ENCODE results near the gene LCE6A. TPM values are rescaled to one million over a fixed set of nuclear protein-coding genes. Genes with fewer than 3 reads are reported as not detected.

LCE6A gene
- total and polyA plus RNA-seq, 4 donors, result not detected

- WGBS, result 79% methylated on average over 4 of the region's 4 CpGs
- DNase-seq (ENCODE audit: low spot score), result no peak
- H3K36me3 ChIP-seq (ENCODE audit: control insufficient read depth in 4 of 4, insufficient read depth in 3 of 4, low read depth in 1 of 4, low read length in 3 of 4), result no peaks in the 10 kb centered on the region
- H3K9me3 ChIP-seq (ENCODE audit: control insufficient read depth in 4 of 4, low read length in 3 of 4), result no peaks in the 10 kb centered on the region
- no peak overlapping the region for H3K27ac ChIP-seq (ENCODE audit: low read depth in 1 of 2, low read length in 2 of 2)
- peaks cover 9 to 29% (median 21%) of the 10 kb centered on the region in 4 donors for H3K4me1 ChIP-seq (ENCODE audit: control insufficient read depth in 4 of 4, insufficient read depth in 4 of 4, low read length in 3 of 4)
- H3K4me3 ChIP-seq (ENCODE audit: low read depth in 1 of 3, low read length in 3 of 3), result no peak overlapping the region
- no peaks in the 10 kb centered on the region for H3K27me3 ChIP-seq (ENCODE audit: control insufficient read depth in 4 of 4, insufficient read depth in 4 of 4, low read length in 3 of 4)
- H3K9ac ChIP-seq (ENCODE audit: low read depth in 1 of 2, low read length in 2 of 2), result no peak overlapping the region
- TF ChIP-seq EGR1 (IDR thresholded peaks at IDR 0.05; ENCODE audit: low read depth in 2 of 2), result no peak
- TF ChIP-seq HNF4G (IDR thresholded peaks at IDR 0.05), result no peak
- TF ChIP-seq TAF1 (conservative IDR thresholded peaks at IDR 0.05), result no peak
- no peak for TF ChIP-seq HNF4A (conservative IDR thresholded peaks at IDR 0.05)
- no peak for TF ChIP-seq RAD21 (IDR thresholded peaks at IDR 0.05)
- no peak for TF ChIP-seq YY1 (IDR thresholded peaks at IDR 0.05)
- no peak for TF ChIP-seq NR2F2 (IDR thresholded peaks at IDR 0.05)
- no peak for TF ChIP-seq FOXA2 (IDR thresholded peaks at IDR 0.05)
- no peak for TF ChIP-seq GABPA (IDR thresholded peaks at IDR 0.05 in 1 of 2, conservative IDR thresholded peaks at IDR 0.05 in 1 of 2)
- no peak for TF ChIP-seq SP1 (IDR thresholded peaks at IDR 0.05)
- TF ChIP-seq, protein P1, sequence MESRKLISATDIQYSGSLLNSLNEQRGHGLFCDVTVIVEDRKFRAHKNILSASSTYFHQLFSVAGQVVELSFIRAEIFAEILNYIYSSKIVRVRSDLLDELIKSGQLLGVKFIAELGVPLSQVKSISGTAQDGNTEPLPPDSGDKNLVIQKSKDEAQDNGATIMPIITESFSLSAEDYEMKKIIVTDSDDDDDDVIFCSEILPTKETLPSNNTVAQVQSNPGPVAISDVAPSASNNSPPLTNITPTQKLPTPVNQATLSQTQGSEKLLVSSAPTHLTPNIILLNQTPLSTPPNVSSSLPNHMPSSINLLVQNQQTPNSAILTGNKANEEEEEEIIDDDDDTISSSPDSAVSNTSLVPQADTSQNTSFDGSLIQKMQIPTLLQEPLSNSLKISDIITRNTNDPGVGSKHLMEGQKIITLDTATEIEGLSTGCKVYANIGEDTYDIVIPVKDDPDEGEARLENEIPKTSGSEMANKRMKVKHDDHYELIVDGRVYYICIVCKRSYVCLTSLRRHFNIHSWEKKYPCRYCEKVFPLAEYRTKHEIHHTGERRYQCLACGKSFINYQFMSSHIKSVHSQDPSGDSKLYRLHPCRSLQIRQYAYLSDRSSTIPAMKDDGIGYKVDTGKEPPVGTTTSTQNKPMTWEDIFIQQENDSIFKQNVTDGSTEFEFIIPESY (IDR thresholded peaks at IDR 0.05), result no peak
- no peak for TF ChIP-seq ATF3 (IDR thresholded peaks at IDR 0.05)
- no peak for TF ChIP-seq MAX (IDR thresholded peaks at IDR 0.05)
Measured at GRCh38 chr1:152884966-152885624, 42.4 kb downstream of the LCE6A start.

- no peaks in the 10 kb centered on the region for H3K36me3 ChIP-seq (ENCODE audit: control insufficient read depth in 4 of 4, insufficient read depth in 3 of 4, low read depth in 1 of 4, low read length in 3 of 4)
- H3K9ac ChIP-seq (ENCODE audit: low read depth in 1 of 2, low read length in 2 of 2), result no peak overlapping the region
- DNase-seq (ENCODE audit: low spot score), result no peak
- WGBS, result 22% methylated on average over 3 of the region's 3 CpGs
- TF ChIP-seq FOXA2 (IDR thresholded peaks at IDR 0.05), result peak; percentile 83
- TF ChIP-seq CTCF (IDR thresholded peaks at IDR 0.05; ENCODE audit: low read depth, low read length, missing input control), result no peak
- TF ChIP-seq EGR1 (IDR thresholded peaks at IDR 0.05; ENCODE audit: low read depth in 2 of 2), result peak in 1 of 2 donors; percentile 57
- no peak for TF ChIP-seq GABPA (IDR thresholded peaks at IDR 0.05 in 1 of 2, conservative IDR thresholded peaks at IDR 0.05 in 1 of 2)
- peak; percentile 74 to 93 for TF ChIP-seq HNF4A (conservative IDR thresholded peaks at IDR 0.05)
- TF ChIP-seq HNF4G (IDR thresholded peaks at IDR 0.05), result no peak
- TF ChIP-seq NR2F2 (IDR thresholded peaks at IDR 0.05), result no peak
- peak; percentile 33 for TF ChIP-seq SP1 (IDR thresholded peaks at IDR 0.05)
- TF ChIP-seq RXRA (IDR thresholded peaks at IDR 0.05), result peak in 1 of 2 donors; percentile 90
- TF ChIP-seq MAX (IDR thresholded peaks at IDR 0.05), result peak; percentile 55
- peak in 1 of 2 donors; percentile 19 for TF ChIP-seq RAD21 (IDR thresholded peaks at IDR 0.05)
- TF ChIP-seq YY1 (IDR thresholded peaks at IDR 0.05), result peak; percentile 76
- TF ChIP-seq REST (IDR thresholded peaks at IDR 0.05), result peak; percentile 56
- peak in 1 of 2 donors; percentile 86 for TF ChIP-seq JUND (IDR thresholded peaks at IDR 0.05)
- no peak for TF ChIP-seq TAF1 (conservative IDR thresholded peaks at IDR 0.05)
- TF ChIP-seq FOXA1 (IDR thresholded peaks at IDR 0.05), result peak; percentile 63
- TF ChIP-seq, protein P1 (IDR thresholded peaks at IDR 0.05), result peak; percentile 66
- no peak for TF ChIP-seq ATF3 (IDR thresholded peaks at IDR 0.05)
- H3K9me3 ChIP-seq (ENCODE audit: control insufficient read depth in 4 of 4, low read length in 3 of 4), result no peaks in the 10 kb centered on the region
- no peak overlapping the region for H3K4me3 ChIP-seq (ENCODE audit: low read depth in 1 of 3, low read length in 3 of 3)
- H3K27me3 ChIP-seq (ENCODE audit: control insufficient read depth in 4 of 4, insufficient read depth in 4 of 4, low read length in 3 of 4), result no peaks in the 10 kb centered on the region
- H3K27ac ChIP-seq (ENCODE audit: low read depth in 1 of 2, low read length in 2 of 2), result peak overlapping the region; percentile 17 to 39
- peaks cover 8 to 20% (median 13%) of the 10 kb centered on the region in 4 donors for H3K4me1 ChIP-seq (ENCODE audit: control insufficient read depth in 4 of 4, insufficient read depth in 4 of 4, low read length in 3 of 4)
Measured at GRCh38 chr1:152886085-152886484, 43.4 kb downstream of the LCE6A start.

All from liver (tissue), 9 donors.